Urothelium cell line (cell line): ENCODE measurements around the gene RNF208.
"Not testable (repeated sequence)": the region's sequence is repeated elsewhere in the genome, so short reads cannot be mapped to it uniquely, and the experiment has no call there.

Experiments used
- DNase-seq: peaks from one replicate; pipeline ENCODE4 v3.0.0; 2011; ENCODE audit warnings: low spot score, mixed read lengths
- FAIRE-seq: peaks from 2 replicates; lab custom pipeline; 2011; peaks lifted over from hg19 to GRCh38; lab: Jason Lieb, UNC

RNF208 gene

DNA sequence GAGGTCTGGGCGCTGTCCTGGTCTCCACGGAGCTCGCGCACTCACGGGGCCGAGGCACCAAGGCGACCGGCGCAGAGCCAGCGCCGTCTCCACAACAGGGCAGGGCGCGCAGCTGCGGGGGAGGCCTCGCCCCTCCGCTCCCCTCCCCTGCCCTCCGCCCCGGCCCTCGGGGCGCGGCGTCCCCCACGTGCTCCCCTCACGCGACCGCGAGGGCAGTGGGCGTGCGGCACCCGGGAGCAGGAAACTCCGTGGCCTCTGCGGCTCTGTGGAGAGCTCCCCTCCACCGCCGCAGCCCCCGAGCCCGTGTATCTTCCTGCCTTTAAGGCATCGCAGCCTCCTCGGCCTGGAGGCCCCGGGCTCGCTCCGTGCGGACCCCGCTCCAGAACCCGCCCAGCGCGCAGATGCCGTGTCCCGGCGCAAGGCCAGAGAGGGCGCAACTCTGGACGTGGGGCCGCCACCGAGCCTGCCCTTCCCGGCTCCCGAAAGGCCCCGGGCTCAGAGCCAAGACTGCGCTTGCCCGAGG, 18.3 kb upstream of the RNF208 start:
- FAIRE-seq, result no peak
- DNase-seq, result peak; percentile 61

DNA sequence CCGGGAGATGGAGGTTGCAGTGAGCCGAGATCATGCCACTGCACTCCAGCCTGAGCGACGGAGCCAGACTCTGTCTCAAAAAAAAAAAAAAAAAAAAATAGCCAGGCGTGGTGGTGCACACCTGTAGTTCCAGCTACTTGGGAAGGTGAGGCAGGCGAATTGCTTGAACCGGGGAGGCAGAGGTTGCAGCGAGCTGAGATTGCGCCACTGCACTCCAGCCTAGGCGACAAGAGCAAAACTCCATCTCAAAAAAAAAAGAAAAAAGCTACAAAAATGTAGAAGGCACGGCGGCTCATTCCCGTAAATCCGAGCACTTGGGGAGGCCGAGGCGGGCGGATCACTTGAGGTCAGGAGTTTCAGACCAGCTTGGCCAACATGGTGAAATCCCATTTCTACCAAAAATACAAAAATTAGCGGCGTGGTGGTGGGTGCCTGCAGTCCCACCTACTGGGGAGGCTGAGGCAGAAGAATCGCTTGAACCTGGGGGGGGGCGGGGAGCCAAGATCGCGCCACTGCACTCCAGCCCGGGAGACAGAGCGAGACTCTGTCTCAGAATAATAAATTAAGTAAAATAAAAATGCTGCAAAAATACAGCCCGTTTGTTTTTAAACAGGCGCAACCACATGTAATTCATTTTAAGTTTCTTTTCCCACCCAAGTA, 17.6 kb upstream of the RNF208 start:
- not testable (repeated sequence) for FAIRE-seq, DNase-seq

DNA sequence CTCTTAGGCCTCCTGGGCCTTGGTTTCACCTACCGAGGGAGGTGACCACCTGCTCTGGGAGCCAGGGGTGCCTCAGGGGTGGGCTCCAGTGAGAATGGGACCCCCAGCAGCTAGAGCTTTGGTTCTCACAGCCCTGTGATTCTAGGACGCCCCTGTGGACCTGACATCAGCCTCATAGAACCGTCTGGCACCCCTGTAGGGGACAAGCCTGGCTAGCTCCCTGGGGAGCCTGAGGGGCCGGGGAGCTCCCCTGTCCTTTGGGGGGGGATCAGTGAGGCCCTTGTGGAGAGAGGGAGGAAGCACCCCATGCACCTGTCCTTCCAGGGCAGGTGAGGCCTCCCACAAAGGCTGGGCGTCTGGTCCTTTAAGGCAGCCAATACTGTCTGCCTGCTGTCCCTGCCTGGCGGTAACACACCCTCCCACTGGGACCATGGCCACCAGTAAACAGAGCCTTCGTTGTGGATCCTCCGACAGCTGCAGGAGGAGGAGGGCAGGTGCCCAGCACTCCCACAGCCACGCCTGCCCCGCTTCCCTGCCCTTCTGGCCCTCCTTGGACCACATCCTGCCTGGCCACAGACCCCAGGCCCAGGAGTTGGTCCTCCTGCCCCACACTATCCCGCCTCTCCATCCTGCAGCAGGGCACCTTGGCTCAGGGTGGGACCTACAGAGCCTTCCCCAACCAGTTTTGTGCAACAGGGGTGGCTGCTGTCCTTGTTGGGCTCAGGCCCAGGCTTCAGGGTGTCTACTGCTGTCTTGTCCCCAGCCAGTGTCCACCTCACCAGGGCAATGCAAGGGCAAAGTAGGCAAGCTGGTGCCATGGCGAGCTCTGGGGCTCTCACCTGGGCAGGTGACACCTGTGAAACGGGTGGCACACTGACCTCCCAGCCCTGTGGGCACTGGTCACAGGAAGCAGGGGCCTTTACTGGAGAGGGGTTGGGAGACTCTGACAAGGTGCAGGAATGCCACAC, 16.0 kb upstream of the RNF208 start:
- DNase-seq (no peak), FAIRE-seq (no peak)

DNA sequence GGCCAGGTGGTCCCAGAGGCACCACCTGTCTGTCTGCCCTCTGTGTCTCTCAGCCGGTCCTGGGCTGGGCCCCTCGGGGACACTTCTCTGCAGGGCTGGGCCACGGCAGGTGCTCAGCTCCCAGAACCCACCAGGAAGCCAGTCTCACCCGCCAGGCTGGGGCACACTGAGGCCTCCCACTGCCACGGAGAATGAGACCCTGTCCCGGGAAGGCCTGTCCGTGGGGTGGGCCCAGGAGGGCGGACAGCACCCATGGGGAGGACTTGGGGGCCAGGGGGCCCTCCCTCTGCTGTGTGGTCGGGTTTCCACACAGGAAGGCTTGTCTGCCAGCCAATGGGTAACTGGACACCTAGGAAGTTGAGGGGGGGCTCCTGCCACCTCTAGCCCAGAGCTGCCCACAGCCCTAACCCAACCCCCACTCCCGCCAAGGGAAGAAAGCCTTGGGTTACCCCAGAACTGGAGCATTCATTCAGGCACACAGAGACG, 14.9 kb upstream of the RNF208 start:
- DNase-seq (no peak), FAIRE-seq (no peak)

DNA sequence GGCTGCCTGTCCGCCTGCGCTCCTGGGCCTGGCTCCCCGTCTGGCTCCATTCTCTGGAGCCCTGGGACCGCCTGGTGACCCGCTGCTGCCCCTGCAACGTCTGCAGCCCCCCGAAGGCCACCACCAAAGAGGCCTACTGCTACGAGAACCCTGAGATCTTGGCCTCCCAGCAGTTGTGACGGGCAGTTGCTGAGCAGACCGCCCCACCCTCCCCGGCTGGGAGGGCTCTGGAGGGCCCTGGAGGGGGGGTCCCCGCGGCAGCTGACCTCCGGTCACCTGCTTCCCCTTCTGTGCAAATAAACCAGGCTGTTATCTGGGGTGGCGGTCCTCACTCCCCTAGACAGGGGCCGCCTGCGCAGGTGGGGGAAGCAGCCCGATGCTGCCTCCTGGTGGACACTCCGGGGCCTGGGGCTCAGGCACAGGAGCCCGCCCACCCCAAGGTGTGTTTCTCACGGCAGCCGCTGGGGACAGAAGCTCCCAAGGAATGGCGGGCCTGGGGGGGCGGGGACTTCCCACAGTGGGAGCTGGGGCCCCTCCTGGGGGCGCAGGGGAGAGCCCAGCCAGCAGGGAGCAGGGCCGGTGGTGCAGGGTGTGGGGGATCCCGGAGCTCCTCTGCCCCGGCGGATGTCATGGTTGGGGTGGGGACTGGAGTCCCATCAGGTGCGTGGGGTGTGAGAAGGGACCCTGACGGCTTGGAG, 14.3 kb upstream of the RNF208 start:
- FAIRE-seq, result peak; percentile 32

DNA sequence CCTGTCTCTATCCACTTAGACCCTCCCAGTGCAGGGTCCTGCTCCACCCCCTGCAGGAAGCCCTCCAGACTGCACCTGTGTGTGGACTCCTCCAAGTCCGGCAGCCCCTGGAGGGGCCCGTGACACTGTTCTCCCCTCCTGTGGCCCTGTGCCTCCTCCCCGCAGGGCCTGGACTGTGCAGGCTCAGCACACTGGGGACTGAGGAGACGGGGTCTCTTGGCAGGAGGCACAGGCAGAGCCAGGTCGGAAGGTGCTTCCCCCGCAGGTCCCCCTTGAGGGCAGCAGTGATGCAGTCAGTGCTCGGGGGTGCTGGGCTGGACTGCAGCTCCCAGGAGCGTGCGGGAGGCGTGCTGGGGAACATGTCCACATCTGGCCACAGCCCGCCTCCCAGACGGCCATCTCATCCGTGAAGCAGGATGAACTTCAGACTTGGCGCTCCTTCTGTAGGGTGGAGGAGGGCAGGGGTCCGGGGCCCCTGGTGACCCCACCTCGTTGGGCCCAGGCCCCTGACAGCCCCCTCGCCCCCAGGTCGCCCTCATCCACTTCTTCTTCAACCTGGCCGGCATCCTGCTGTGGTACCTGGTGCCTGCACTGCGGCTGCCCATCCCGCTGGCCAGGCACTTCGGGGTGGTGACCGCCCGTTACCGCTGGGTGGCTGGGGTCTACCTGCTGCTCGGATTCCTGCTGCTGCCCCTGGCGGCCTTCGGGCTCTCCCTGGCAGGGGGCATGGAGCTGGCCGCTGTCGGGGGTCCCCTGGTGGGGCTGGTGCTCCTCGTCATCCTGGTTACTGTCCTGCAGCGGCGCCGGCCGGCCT, 13.6 kb upstream of the RNF208 start:
- no peak for DNase-seq
- no peak for FAIRE-seq

More for the DNA sequence above, 14.3 kb upstream of the RNF208 start:
- DNase-seq, result peak; percentile 91

DNA sequence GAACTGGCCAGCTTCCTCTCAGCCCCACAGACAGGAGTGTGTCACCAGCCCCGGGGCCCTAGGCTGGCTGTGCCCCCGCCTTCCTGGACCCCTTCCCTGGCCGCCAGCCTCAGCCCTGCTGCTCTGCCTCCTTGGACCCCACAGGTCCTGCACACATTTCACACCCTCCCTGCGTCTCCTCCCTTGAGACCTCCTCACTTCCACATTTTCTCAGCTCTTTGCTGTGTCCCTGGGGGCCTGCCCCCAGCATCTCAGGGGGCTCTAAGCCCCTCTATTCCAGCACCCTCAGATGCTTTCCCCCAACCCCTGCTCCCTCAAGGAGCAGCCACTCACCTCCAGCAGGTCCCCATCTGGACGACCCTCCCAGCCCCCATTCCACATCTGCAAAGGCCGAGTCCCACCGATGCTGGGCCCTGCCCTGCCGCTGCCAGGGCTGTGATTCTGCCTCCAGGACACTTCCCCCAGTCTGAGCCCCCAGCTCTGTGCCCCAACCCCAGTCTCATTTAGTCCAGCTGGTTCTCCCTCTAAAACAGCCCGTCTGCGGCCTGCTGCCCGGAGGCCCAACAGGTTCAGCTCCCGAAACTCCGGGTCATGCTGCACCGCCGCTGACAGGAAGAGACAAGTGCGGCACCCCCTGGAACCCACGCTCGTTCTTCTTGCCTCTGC, 12.9 kb upstream of the RNF208 start:
- FAIRE-seq (no peak), DNase-seq (no peak)

DNA sequence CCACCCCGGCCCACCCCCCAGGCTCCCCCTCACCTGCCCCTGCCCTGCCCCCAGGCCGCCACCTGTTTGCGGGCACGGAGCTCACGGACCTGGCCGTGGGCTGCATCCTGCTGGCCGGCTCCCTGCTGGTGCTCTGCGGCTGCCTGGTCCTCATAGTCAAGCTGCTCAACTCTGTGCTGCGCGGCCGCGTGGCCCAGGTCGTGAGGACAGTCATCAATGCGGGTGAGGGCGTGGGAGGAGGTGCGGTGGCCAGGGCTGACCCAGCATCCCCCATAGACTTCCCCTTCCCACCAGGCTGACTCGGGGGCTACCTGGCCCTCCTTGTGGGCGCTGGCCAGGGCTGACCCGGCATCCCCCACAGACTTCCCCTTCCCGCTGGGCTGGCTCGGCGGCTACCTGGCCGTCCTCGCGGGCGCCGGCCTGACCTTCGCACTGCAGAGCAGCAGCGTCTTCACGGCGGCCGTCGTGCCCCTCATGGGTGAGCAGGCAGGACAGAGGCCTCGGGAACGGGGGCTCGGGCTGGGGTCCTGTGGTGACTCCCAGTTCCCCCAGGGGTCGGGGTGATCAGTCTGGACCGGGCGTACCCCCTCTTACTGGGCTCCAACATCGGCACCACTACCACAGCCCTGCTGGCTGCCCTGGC, 12.1 kb upstream of the RNF208 start:
- FAIRE-seq, result no peak
- DNase-seq, result no peak

DNA sequence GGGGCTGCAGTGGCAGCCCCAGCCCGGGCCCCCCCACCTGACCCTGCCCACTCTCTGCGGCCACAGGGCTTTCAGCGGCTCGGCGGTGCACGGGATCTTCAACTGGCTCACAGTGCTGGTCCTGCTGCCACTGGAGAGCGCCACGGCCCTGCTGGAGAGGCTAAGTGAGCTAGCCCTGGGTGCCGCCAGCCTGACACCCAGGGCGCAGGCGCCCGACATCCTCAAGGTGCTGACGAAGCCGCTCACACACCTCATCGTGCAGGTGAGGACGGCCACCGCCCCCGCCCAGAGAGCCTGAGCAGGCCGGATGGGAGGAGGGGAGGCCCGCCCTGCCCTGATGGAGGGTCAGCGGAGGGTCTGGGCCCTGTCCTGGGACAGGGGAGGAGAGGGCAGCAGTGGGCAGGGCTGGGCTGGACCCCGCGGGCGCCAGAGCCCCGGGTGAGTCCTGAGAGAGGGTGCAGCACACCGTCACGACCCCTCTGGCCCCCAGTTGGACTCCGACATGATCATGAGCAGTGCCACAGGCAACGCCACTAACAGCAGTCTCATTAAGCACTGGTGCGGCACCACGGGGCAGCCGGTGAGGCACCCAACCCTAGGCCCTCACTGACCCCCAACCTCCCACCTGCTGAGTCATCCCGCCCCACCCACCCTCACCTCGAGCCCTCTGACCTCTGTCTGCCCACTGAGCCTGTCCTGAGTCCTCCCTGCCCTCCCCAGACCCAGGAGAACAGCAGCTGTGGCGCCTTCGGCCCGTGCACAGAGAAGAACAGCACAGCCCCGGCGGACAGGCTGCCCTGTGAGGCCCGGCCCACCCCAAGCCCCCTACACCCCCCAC, 11.3 kb upstream of the RNF208 start:
- DNase-seq (no peak), FAIRE-seq (no peak)

DNA sequence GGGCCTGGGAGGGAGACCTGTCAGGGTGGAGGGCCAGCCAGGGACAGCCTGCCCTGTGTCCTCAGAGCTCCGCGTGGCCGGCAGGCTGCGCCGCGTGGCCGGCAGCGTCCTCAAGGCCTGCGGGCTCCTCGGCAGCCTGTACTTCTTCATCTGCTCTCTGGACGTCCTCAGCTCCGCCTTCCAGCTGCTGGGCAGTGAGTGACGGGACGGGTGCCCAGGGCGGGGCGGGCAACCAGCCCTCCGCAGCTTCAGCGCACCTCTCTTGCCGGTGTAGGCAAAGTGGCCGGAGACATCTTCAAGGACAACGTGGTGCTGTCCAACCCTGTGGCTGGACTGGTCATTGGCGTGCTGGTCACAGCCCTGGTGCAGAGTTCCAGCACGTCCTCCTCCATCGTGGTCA, 10.5 kb upstream of the RNF208 start:
- FAIRE-seq, result no peak
- DNase-seq, result no peak

DNA sequence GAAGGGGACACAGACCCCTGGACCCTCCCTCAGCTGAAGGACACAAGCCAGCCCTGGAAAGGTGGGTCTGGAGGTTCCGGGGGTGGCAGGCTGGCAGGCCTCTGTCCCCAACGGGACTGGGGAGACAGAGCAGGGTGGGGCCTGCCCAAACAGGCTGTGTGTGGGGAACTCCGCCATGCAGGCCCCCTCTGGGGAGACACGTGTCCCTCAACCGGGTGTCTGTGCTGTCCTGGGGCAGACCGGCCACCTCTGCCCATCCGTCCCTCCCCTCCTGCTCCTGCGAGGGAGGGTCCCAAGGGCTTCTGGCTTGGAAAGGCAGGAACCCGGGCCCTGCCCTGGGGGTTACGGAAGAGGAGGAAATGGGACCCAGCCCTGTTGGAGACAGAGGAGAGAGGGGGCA, 10.1 kb upstream of the RNF208 start:
- DNase-seq (no peak), FAIRE-seq (no peak)

DNA sequence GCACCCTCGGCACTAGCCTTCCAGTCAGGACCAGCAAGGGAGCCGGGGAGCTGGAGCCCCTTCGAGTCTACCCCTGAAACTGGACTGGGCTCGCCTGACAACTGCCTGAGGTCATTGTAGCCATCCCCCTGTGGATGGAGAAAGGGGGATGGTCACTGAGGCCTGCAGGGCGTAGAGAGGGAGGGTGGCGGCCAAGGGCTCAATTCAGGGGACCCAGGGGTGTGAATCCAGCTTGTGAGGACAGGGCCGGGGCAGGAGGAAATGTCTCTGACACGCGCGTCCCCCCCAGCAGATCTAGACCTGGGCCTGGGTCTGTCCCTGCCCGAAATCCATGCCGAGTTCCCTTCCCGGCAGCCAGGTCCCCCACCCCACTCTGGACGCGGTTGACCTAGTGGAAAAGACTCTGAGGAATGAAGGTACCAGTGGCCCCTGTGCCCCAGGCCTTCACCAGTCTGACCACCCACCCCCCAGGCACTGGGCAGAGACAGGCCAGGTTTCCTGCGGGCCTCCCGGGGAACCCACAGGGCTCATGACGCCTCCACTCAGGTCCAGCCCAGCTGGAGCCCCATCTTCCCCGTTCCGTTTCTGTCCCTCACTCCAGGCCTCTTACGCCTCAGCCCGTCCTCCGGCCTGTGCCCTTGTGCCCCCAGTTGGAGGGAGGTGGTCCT, 9.5 kb upstream of the RNF208 start:
- no peak for DNase-seq
- no peak for FAIRE-seq

DNA sequence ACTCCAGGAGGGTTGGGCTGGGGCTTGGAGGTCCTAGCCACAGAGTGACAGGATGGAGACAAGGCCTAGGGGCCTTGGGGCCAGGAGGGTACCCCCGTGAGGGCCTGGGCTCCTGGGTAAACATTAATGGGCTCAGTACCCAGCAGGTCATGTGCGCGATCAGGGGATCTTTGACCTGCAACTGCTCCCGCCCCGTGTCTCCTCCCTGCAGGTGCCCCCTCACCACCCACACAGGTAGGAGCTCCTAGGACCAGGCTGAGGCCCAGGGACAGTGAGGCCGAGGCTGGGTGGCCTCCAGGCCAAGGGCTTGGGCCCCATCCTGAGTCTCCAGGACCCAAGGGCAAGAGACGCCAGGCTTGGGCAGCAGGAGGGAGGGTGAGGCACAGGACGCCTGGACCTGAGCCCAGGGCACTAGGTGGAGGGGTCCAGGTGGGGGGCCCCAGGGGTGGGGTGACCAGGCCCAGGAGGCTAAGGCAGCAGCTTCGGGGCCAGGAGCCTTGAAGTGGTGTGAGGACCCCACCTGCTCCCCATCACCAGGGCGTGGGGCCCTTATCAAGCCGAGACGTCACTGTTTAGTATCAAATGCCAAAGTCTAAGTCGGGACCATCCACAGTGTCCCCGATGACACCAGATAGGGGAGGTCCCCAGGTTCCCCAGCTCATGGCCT, 8.8 kb upstream of the RNF208 start, which contains the start of gene SLC34A3:
TSS of gene SLC34A3 (plus strand) at position 197 of the 667 bp plus-strand sequence. CDS start 802 bp downstream, outside the sequence.
- FAIRE-seq, result no peak
- no peak for DNase-seq

DNA sequence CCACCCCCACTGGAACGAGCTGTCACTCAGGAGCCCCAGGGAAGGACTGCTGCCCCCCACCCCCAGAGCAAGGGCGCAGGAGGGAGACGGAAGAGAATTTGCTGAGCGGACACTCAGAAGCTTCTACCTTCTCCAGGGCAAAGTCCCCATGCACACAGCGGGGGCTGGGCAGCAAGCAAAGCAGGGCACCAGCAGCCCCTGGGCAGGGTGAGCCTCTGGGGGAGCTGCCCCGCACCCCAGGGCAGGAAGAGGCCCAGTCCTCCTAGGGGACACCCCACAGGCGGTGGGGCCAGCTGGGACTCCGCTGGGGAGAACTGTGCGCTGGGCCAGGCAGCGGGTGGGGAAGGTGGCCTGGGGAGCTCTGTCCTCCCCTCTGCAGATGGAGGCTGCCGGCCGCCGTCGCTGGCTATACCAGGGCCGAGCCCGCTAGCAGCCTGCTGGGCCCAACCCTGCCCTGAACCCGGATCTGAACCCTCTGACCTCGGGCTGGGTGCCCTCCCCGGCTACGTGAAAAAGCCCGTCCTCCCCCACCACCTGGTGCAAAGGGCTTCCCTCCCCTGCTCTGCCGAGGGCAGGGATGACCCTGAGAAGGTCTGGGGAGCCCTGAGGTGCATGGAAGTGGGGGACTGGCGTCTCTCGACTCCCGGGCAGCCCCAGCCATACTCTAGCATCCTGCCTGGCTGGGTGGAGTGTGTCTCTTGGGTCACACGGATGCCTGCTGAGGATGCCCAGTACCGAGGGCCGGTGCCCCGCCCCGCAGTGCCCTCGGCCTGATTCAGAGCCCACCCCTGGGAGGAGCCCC, 8.1 kb upstream of the RNF208 start:
- DNase-seq (no peak), FAIRE-seq (no peak)

DNA sequence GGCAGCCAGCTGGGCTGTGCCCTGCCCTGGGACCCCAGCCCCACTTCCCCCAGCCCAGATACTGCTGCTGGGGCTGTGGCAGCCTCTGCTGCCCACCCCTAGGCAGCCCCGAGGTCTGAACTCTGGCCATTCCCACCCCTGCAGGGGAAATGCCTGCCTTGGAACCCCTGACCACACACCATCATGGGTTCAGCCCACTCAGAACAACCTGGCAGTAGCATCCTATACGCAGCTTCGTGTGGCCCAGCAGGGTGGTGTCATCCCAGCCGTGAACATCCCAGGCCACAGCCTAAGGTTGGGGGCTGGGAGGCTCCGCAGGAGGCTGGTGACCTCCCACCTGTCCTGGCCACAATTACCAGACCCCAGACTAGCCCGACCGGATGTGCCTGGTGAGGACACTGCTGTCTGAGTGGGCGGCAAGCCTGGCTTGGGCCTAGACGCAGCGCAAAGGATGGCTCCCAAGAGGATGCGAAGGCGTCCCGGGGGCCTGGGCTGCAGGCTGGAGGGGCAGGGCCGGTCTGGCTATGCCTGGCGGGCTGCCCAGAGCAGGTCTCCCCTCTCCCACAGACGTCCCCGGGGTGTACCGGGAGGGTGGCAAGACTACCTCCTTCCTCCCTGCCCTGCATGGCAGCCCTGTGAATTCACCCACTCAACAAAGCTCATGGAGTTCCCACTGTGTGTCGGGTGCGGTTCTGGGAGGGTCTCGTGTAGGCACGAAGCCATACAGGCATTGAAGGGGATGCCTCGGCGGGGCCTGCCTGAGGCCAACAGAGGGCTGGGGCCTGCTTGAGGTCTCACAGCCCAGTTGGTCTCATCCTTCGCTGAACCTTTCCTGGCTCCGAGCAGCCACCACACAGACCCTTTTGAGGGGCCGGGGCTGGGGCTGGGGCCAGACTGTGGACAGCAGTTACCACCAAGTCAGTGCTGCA, 7.2 kb upstream of the RNF208 start:
- no peak for FAIRE-seq

More for the DNA sequence above, 7.2 kb upstream of the RNF208 start:
- no peak for DNase-seq
